Measurements from ENCODE around the gene TPM1. TPM values are rescaled to one million over a fixed set of nuclear protein-coding genes. Genes with fewer than 3 reads are reported as not detected.
A peak's percentile ranks its signal among the peaks of the same experiment; 100 is the strongest.

Gene TPM1
- total and polyA plus RNA-seq, 2 of the 4 experiments (the other 2 are of a cell fraction): 661 to 1,623 TPM

- WGBS, 2 experiments (ENCODE audit: extremely low coverage in 2 of 2, insufficient read length in 1 of 2): no CpG with 5 or more reads among the region's 7 CpGs
- BruUV-seq (replicated peaks): no TSS peak
- Histone ChIP-seq H2AK5ac (ENCODE audit: low read depth, low read length) (peak overlapping the region; percentile 52), H3K9me3 (ENCODE audit: control insufficient read depth, insufficient read depth, low read length) (no peaks in the 10 kb centered on the region), H2BK15ac (ENCODE audit: low read depth, low read length) (peak overlapping the region; percentile 82; the same call in 2 of the 3 replicates), H3K4me2 (ENCODE audit: low read depth, low read length) (no peak overlapping the region), H3K4me3 (ENCODE audit: insufficient read depth, low read depth, low read length) (no peak overlapping the region), H3K4ac (ENCODE audit: low read depth, low read length) (peak overlapping the region; percentile 63; the same call in 1 of the 2 replicates), H3K79me1 (ENCODE audit: low read depth in 1 of 2, low read length in 2 of 2) (peaks cover 0 to 11% of the 10 kb centered on the region in 2 experiments; a peak in 1 of 4 replicates), H2AK9ac (replicated peaks; ENCODE audit: low read depth, low read length, poor library complexity) (no peak overlapping the region), H4K5ac (ENCODE audit: low read depth, low read length) (no peak overlapping the region), H4K8ac (ENCODE audit: low read depth in 2 of 2, low read length in 2 of 2) (no peak overlapping the region), H3K56ac (ENCODE audit: extremely low read depth, insufficient read depth, low read length) (no peak overlapping the region), H3K14ac (replicated peaks; ENCODE audit: low read depth, low read length) (peak overlapping the region; percentile 42), H3K23ac (ENCODE audit: low read depth, low read length) (no peak overlapping the region), H2BK120ac (ENCODE audit: low read depth, low read length) (peak overlapping the region; percentile 20; the same call in 1 of the 2 replicates), H3K18ac (ENCODE audit: low read depth, low read length) (no peak overlapping the region), H4K91ac (ENCODE audit: insufficient read depth, low read depth, low read length) (peak overlapping the region; percentile 25; the same call in 1 of the 2 replicates), H3K9me1 (ENCODE audit: insufficient read depth, low read length) (peaks cover 37% of the 10 kb centered on the region), H3K9ac (ENCODE audit: low read depth, low read length) (no peak overlapping the region), H3K36me3 (ENCODE audit: control insufficient read depth, insufficient read depth, low read length) (no peaks in the 10 kb centered on the region), H3K4me1 (ENCODE audit: control insufficient read depth, insufficient read depth, low read length) (peaks cover 26% of the 10 kb centered on the region), H2BK5ac (ENCODE audit: low read depth, low read length, poor library complexity, severe bottlenecking) (no peak overlapping the region), H3K27ac (ENCODE audit: insufficient read depth, low read length) (no peak overlapping the region), H2BK20ac (ENCODE audit: low read depth, low read length) (peak overlapping the region; percentile 41; the same call in 1 of the 2 replicates), H3K27me3 (ENCODE audit: control insufficient read depth, insufficient read depth, low read length) (no peaks in the 10 kb centered on the region), H2AFZ (replicated peaks; ENCODE audit: low read length, poor library complexity) (no peak overlapping the region), H4K20me1 (ENCODE audit: insufficient read depth, low read length) (peaks cover 10% of the 10 kb centered on the region; the same call in 1 of the 2 replicates)
- POLR2A ChIA-PET (ENCODE audit: unreplicated experiment): no interaction called here
- dilution Hi-C loops (cut with HindIII; ENCODE audit: low sequenced_read_pairs, unreplicated experiment) (no loop called here), intact Hi-C loops (cut with micrococcal nuclease) (loop anchor here (5.0 kb wide), 1 partner anchor 44 kb away; no protein-coding TSS in a partner anchor), in situ Hi-C loops (cut with MboI; ENCODE audit: low sequenced_read_pairs) (no loop called here)
- ATAC-seq (ENCODE audit: low read depth) (no peak), DNase-seq (no peak)
- TF ChIP-seq, protein P1, sequence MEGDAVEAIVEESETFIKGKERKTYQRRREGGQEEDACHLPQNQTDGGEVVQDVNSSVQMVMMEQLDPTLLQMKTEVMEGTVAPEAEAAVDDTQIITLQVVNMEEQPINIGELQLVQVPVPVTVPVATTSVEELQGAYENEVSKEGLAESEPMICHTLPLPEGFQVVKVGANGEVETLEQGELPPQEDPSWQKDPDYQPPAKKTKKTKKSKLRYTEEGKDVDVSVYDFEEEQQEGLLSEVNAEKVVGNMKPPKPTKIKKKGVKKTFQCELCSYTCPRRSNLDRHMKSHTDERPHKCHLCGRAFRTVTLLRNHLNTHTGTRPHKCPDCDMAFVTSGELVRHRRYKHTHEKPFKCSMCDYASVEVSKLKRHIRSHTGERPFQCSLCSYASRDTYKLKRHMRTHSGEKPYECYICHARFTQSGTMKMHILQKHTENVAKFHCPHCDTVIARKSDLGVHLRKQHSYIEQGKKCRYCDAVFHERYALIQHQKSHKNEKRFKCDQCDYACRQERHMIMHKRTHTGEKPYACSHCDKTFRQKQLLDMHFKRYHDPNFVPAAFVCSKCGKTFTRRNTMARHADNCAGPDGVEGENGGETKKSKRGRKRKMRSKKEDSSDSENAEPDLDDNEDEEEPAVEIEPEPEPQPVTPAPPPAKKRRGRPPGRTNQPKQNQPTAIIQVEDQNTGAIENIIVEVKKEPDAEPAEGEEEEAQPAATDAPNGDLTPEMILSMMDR (conservative IDR thresholded peaks at IDR 0.05; ENCODE audit: low read depth, low read length): no peak
- TF ChIP-seq, protein P2, sequence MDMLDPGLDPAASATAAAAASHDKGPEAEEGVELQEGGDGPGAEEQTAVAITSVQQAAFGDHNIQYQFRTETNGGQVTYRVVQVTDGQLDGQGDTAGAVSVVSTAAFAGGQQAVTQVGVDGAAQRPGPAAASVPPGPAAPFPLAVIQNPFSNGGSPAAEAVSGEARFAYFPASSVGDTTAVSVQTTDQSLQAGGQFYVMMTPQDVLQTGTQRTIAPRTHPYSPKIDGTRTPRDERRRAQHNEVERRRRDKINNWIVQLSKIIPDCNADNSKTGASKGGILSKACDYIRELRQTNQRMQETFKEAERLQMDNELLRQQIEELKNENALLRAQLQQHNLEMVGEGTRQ (IDR thresholded peaks at IDR 0.05; ENCODE audit: low read depth, low read length): no peak
- TF ChIP-seq RCOR1 (IDR thresholded peaks at IDR 0.05; ENCODE audit: insufficient replicate concordance, low read length) (no peak), BHLHE40 (IDR thresholded peaks at IDR 0.05; ENCODE audit: low read depth, low read length) (no peak), FOS (IDR thresholded peaks at IDR 0.05; ENCODE audit: low read depth, low read length) (no peak), MAFK (IDR thresholded peaks at IDR 0.05; ENCODE audit: low read depth, low read length) (no peak), CEBPB (IDR thresholded peaks at IDR 0.05; ENCODE audit: low read depth, low read length) (no peak), RFX5 (IDR thresholded peaks at IDR 0.05; ENCODE audit: low read depth, low read length) (no peak)
- CTCF ChIA-PET: no interaction called here
Measured at GRCh38 chr15:63020759-63021430, 21.7 kb upstream of the TPM1 start.
